ENCODE measurements around the gene GRM1.

The GRM1 gene

DNA sequence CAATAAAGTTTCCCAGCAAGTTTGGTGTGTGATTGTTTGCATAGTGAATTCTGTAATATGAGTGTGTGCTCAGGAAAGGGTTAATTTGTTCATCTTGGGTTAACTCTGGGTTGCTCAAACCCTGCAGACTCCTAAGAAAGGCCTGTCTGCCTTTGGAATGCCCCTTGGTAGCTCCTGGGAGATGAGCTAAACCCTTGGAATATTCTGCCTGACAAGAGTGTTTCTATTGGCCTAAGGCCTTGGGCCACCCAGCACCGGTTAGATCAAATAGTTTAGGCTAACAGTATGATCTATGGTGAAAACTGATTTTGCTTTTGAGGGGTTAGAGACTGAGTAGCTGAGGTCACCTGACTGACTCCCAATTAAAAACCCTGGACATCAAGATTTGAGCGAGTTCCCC is 248.3 kb downstream of the GRM1 start:
- no peak overlapping the region for H3K56ac ChIP-seq (ENCODE audit: low read length)
- no peak overlapping the region for H4K8ac ChIP-seq (ENCODE audit: low read depth, low read length)
- H3K4me2 ChIP-seq (ENCODE audit: low read length), result no peak overlapping the region
- H3K18ac ChIP-seq (ENCODE audit: low read length), result no peak overlapping the region
- no peak overlapping the region for H3K4me3 ChIP-seq (ENCODE audit: low read length)
- no peak overlapping the region for H3K4ac ChIP-seq (ENCODE audit: low read depth, low read length)
- no peak overlapping the region for H2BK120ac ChIP-seq (ENCODE audit: low read depth, low read length)
- no peak overlapping the region for H2BK5ac ChIP-seq (ENCODE audit: low read length)
- H2AK5ac ChIP-seq (ENCODE audit: low read length), result no peak overlapping the region
- H3K27ac ChIP-seq (ENCODE audit: low read depth, low read length), result no peak overlapping the region
- no peak overlapping the region for H3K23ac ChIP-seq (ENCODE audit: low read length)
- no peak overlapping the region for H2BK15ac ChIP-seq (replicated peaks; ENCODE audit: low read depth)
- H3K27me3 ChIP-seq (ENCODE audit: insufficient read depth, low read length, poor library complexity), result no peaks in the 10 kb centered on the region
- no peaks in the 10 kb centered on the region for H3K79me1 ChIP-seq (ENCODE audit: low read length)
- no peak overlapping the region for H3K9ac ChIP-seq (ENCODE audit: low read length)
- H3K4me1 ChIP-seq (ENCODE audit: control insufficient read depth, low read depth, low read length), result no peaks in the 10 kb centered on the region
- peak; percentile 53 for DNase-seq
- no CpG with 5 or more reads among the region's 2 CpGs for WGBS (ENCODE audit: extremely low coverage, insufficient coverage, low lambda C conversion rate)
- no peaks in the 10 kb centered on the region for H3K36me3 ChIP-seq (ENCODE audit: control insufficient read depth, insufficient read depth, low read length)
- H3K79me2 ChIP-seq (ENCODE audit: control insufficient read depth, insufficient read depth, low read length), result no peaks in the 10 kb centered on the region
- H4K5ac ChIP-seq (ENCODE audit: low read length), result no peak overlapping the region

GRCh38 chr6:146281651-146282362 is 252.9 kb downstream of the GRM1 start:
- H3K79me1 ChIP-seq (ENCODE audit: low read length), result no peaks in the 10 kb centered on the region
- no peak overlapping the region for H4K8ac ChIP-seq (ENCODE audit: low read depth, low read length)
- H3K79me2 ChIP-seq (ENCODE audit: control insufficient read depth, insufficient read depth, low read length), result no peaks in the 10 kb centered on the region
- no peak overlapping the region for H3K4me3 ChIP-seq (ENCODE audit: low read length)
- no peak overlapping the region for H4K5ac ChIP-seq (ENCODE audit: low read length)
- H3K23ac ChIP-seq (ENCODE audit: low read length), result no peak overlapping the region
- H3K4me1 ChIP-seq (ENCODE audit: control insufficient read depth, low read depth, low read length), result no peaks in the 10 kb centered on the region
- no peak overlapping the region for H2AK5ac ChIP-seq (ENCODE audit: low read length)
- no peak for DNase-seq
- H3K27me3 ChIP-seq (ENCODE audit: insufficient read depth, low read length, poor library complexity), result no peaks in the 10 kb centered on the region
- no peak overlapping the region for H2BK15ac ChIP-seq (replicated peaks; ENCODE audit: low read depth)
- no peak overlapping the region for H3K4ac ChIP-seq (ENCODE audit: low read depth, low read length)
- no peak overlapping the region for H2BK120ac ChIP-seq (ENCODE audit: low read depth, low read length)
- no peak overlapping the region for H3K4me2 ChIP-seq (ENCODE audit: low read length)
- H3K18ac ChIP-seq (ENCODE audit: low read length), result peak overlapping the region; percentile 28
- H3K27ac ChIP-seq (ENCODE audit: low read depth, low read length), result no peak overlapping the region
- no peaks in the 10 kb centered on the region for H3K36me3 ChIP-seq (ENCODE audit: control insufficient read depth, insufficient read depth, low read length)
- no peak overlapping the region for H2BK5ac ChIP-seq (ENCODE audit: low read length)
- no peak overlapping the region for H3K56ac ChIP-seq (ENCODE audit: low read length)
- no peak overlapping the region for H3K9ac ChIP-seq (ENCODE audit: low read length)

DNA sequence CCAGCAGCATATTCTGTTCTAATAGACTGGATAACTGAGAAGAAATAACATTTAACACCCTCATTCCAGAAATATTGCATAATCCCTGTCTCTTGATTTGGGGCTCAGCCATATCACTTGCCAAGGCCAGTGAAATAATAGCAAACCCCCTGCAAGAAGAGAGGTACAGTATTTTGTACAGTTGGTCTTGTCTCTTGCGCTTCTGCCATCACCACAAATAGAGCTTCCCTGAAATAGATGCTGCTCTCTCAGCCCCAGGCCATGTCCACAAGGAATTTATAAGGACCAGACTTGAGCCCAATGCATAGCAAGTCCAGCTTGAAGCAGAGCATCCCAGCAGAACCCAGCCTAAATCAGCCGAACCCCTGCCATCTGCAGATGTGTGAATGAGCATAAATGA is 254.0 kb downstream of the GRM1 start:
- Histone ChIP-seq H2AK5ac (ENCODE audit: low read length) (no peak overlapping the region), H4K8ac (ENCODE audit: low read depth, low read length) (no peak overlapping the region), H3K36me3 (ENCODE audit: control insufficient read depth, insufficient read depth, low read length) (no peaks in the 10 kb centered on the region), H3K18ac (ENCODE audit: low read length) (no peak overlapping the region), H3K23ac (ENCODE audit: low read length) (no peak overlapping the region), H3K79me2 (ENCODE audit: control insufficient read depth, insufficient read depth, low read length) (no peaks in the 10 kb centered on the region), H3K4me3 (ENCODE audit: low read length) (no peak overlapping the region), H3K4me1 (ENCODE audit: control insufficient read depth, low read depth, low read length) (no peaks in the 10 kb centered on the region), H2BK15ac (replicated peaks; ENCODE audit: low read depth) (no peak overlapping the region), H3K4ac (ENCODE audit: low read depth, low read length) (no peak overlapping the region), H3K9ac (ENCODE audit: low read length) (no peak overlapping the region), H3K27ac (ENCODE audit: low read depth, low read length) (no peak overlapping the region), H2BK5ac (ENCODE audit: low read length) (no peak overlapping the region), H3K4me2 (ENCODE audit: low read length) (no peak overlapping the region), H3K79me1 (ENCODE audit: low read length) (no peaks in the 10 kb centered on the region), H3K56ac (ENCODE audit: low read length) (no peak overlapping the region), H2BK120ac (ENCODE audit: low read depth, low read length) (no peak overlapping the region), H4K5ac (ENCODE audit: low read length) (no peak overlapping the region), H3K27me3 (ENCODE audit: insufficient read depth, low read length, poor library complexity) (no peaks in the 10 kb centered on the region)
- no CpG with 5 or more reads among the region's 2 CpGs for WGBS (ENCODE audit: extremely low coverage, insufficient coverage, low lambda C conversion rate)
- DNase-seq, result no peak

GRCh38 chr6:146284311-146284710 is 255.4 kb downstream of the GRM1 start:
- no peak overlapping the region for H3K23ac ChIP-seq (ENCODE audit: low read length)
- no peaks in the 10 kb centered on the region for H3K79me2 ChIP-seq (ENCODE audit: control insufficient read depth, insufficient read depth, low read length)
- no peak overlapping the region for H2BK120ac ChIP-seq (ENCODE audit: low read depth, low read length)
- H3K4me2 ChIP-seq (ENCODE audit: low read length), result no peak overlapping the region
- no peaks in the 10 kb centered on the region for H3K79me1 ChIP-seq (ENCODE audit: low read length)
- H3K27me3 ChIP-seq (ENCODE audit: insufficient read depth, low read length, poor library complexity), result no peaks in the 10 kb centered on the region
- no peak overlapping the region for H3K4ac ChIP-seq (ENCODE audit: low read depth, low read length)
- WGBS (ENCODE audit: extremely low coverage, insufficient coverage, low lambda C conversion rate), result no CpG with 5 or more reads among the region's 2 CpGs
- H3K36me3 ChIP-seq (ENCODE audit: control insufficient read depth, insufficient read depth, low read length), result no peaks in the 10 kb centered on the region
- H4K5ac ChIP-seq (ENCODE audit: low read length), result no peak overlapping the region
- H3K4me3 ChIP-seq (ENCODE audit: low read length), result no peak overlapping the region
- no peak overlapping the region for H3K18ac ChIP-seq (ENCODE audit: low read length)
- H3K27ac ChIP-seq (ENCODE audit: low read depth, low read length), result no peak overlapping the region
- H2BK5ac ChIP-seq (ENCODE audit: low read length), result no peak overlapping the region
- no peak overlapping the region for H2BK15ac ChIP-seq (replicated peaks; ENCODE audit: low read depth)
- H4K8ac ChIP-seq (ENCODE audit: low read depth, low read length), result no peak overlapping the region
- no peaks in the 10 kb centered on the region for H3K4me1 ChIP-seq (ENCODE audit: control insufficient read depth, low read depth, low read length)
- no peak for DNase-seq
- H3K9ac ChIP-seq (ENCODE audit: low read length), result no peak overlapping the region
- no peak overlapping the region for H2AK5ac ChIP-seq (ENCODE audit: low read length)
- no peak overlapping the region for H3K56ac ChIP-seq (ENCODE audit: low read length)

GRCh38 chr6:146286961-146287360 is 258.1 kb downstream of the GRM1 start:
- no peak overlapping the region for H3K27ac ChIP-seq (ENCODE audit: low read depth, low read length)
- no peak overlapping the region for H3K23ac ChIP-seq (ENCODE audit: low read length)
- H2BK5ac ChIP-seq (ENCODE audit: low read length), result no peak overlapping the region
- DNase-seq, result no peak
- H2AK5ac ChIP-seq (ENCODE audit: low read length), result no peak overlapping the region
- no peak overlapping the region for H3K9ac ChIP-seq (ENCODE audit: low read length)
- no peak overlapping the region for H3K18ac ChIP-seq (ENCODE audit: low read length)
- H4K5ac ChIP-seq (ENCODE audit: low read length), result no peak overlapping the region
- H3K79me1 ChIP-seq (ENCODE audit: low read length), result no peaks in the 10 kb centered on the region
- WGBS (ENCODE audit: extremely low coverage, insufficient coverage, low lambda C conversion rate), result no CpG with 5 or more reads among the region's 3 CpGs
- no peak overlapping the region for H3K4me3 ChIP-seq (ENCODE audit: low read length)
- no peak overlapping the region for H2BK120ac ChIP-seq (ENCODE audit: low read depth, low read length)
- H3K27me3 ChIP-seq (ENCODE audit: insufficient read depth, low read length, poor library complexity), result no peaks in the 10 kb centered on the region
- H2BK15ac ChIP-seq (replicated peaks; ENCODE audit: low read depth), result no peak overlapping the region
- no peaks in the 10 kb centered on the region for H3K4me1 ChIP-seq (ENCODE audit: control insufficient read depth, low read depth, low read length)
- H3K36me3 ChIP-seq (ENCODE audit: control insufficient read depth, insufficient read depth, low read length), result no peaks in the 10 kb centered on the region
- no peak overlapping the region for H3K4ac ChIP-seq (ENCODE audit: low read depth, low read length)
- H3K79me2 ChIP-seq (ENCODE audit: control insufficient read depth, insufficient read depth, low read length), result no peaks in the 10 kb centered on the region
- no peak overlapping the region for H3K56ac ChIP-seq (ENCODE audit: low read length)
- no peak overlapping the region for H4K8ac ChIP-seq (ENCODE audit: low read depth, low read length)
- no peak overlapping the region for H3K4me2 ChIP-seq (ENCODE audit: low read length)

GRCh38 chr6:146287691-146288369 is 259.0 kb downstream of the GRM1 start:
- Histone ChIP-seq H3K4me3 (ENCODE audit: low read length) (no peak overlapping the region), H3K56ac (ENCODE audit: low read length) (no peak overlapping the region), H3K9ac (ENCODE audit: low read length) (no peak overlapping the region), H2BK15ac (replicated peaks; ENCODE audit: low read depth) (no peak overlapping the region), H3K4me2 (ENCODE audit: low read length) (no peak overlapping the region), H3K4me1 (ENCODE audit: control insufficient read depth, low read depth, low read length) (no peaks in the 10 kb centered on the region), H3K4ac (ENCODE audit: low read depth, low read length) (no peak overlapping the region), H3K79me2 (ENCODE audit: control insufficient read depth, insufficient read depth, low read length) (no peaks in the 10 kb centered on the region), H4K5ac (ENCODE audit: low read length) (no peak overlapping the region), H3K27me3 (ENCODE audit: insufficient read depth, low read length, poor library complexity) (no peaks in the 10 kb centered on the region), H3K79me1 (ENCODE audit: low read length) (no peaks in the 10 kb centered on the region), H2BK5ac (ENCODE audit: low read length) (no peak overlapping the region), H4K8ac (ENCODE audit: low read depth, low read length) (no peak overlapping the region), H3K36me3 (ENCODE audit: control insufficient read depth, insufficient read depth, low read length) (no peaks in the 10 kb centered on the region), H3K23ac (ENCODE audit: low read length) (no peak overlapping the region), H2BK120ac (ENCODE audit: low read depth, low read length) (no peak overlapping the region), H3K18ac (ENCODE audit: low read length) (no peak overlapping the region), H3K27ac (ENCODE audit: low read depth, low read length) (no peak overlapping the region), H2AK5ac (ENCODE audit: low read length) (no peak overlapping the region)
- no CpG with 5 or more reads among the region's 1 CpG for WGBS (ENCODE audit: extremely low coverage, insufficient coverage, low lambda C conversion rate)
- no peak for DNase-seq

Data from mesendoderm (in vitro differentiated cells).